IPS-18a (cell line): ENCODE measurements around the gene ADGRB3.
"Not testable (repeated sequence)": the region's sequence is repeated elsewhere in the genome, so short reads cannot be mapped to it uniquely, and the experiment has no call there.

Experiments used
- H3K27ac ChIP-seq: one replicate; pipeline ENCODE4 v1.5.1; 2013; ENCODE audit warnings: low read length
- H3K27me3 ChIP-seq: one replicate; pipeline ENCODE4 v1.6.1; 2013; ENCODE audit warnings: mild to moderate bottlenecking, low read length; ENCODE audit not compliant: control insufficient read depth, insufficient read depth
- H3K36me3 ChIP-seq: one replicate; pipeline ENCODE4 v1.6.1; 2013; ENCODE audit warnings: low read depth, low read length; ENCODE audit not compliant: control insufficient read depth
- H3K4me1 ChIP-seq: one replicate; pipeline ENCODE4 v1.6.1; 2013; ENCODE audit warnings: low read depth, low read length; ENCODE audit not compliant: control insufficient read depth
- H3K4me3 ChIP-seq: one replicate; pipeline ENCODE4 v1.5.1; 2013; ENCODE audit warnings: low read length
- H3K9ac ChIP-seq: one replicate; pipeline ENCODE4 v1.6.1; 2013; ENCODE audit warnings: mild to moderate bottlenecking, low read length, moderate library complexity
- H3K9me3 ChIP-seq: one replicate; pipeline ENCODE4 v1.6.1; 2013; ENCODE audit warnings: low read depth, low read length; ENCODE audit not compliant: control insufficient read depth

ADGRB3 gene

DNA sequence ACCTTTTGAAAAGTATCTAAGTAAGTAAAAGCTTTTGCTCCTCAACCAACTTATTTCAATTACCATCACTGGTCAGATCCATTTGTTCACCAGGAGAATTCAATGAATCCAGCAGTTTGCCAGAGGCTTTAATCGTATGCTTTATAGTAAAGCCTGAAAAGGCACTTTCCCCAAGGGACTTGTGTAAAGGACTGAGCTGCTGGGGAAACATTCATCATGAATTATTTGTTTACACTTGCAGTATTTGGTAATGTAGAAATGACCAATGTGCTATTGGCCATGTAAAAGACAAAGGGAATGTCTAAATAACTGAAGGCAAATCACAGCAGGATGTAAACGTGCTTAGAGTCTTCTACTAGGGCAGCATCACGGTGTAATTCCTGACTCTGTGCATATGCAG is 471.4 kb downstream of the ADGRB3 start:
- no peak overlapping the region for H3K4me3 ChIP-seq
- no peaks in the 10 kb centered on the region for H3K9me3 ChIP-seq
- no peak overlapping the region for H3K27ac ChIP-seq
- no peaks in the 10 kb centered on the region for H3K27me3 ChIP-seq
- no peaks in the 10 kb centered on the region for H3K36me3 ChIP-seq
- no peaks in the 10 kb centered on the region for H3K4me1 ChIP-seq
- no peak overlapping the region for H3K9ac ChIP-seq

DNA sequence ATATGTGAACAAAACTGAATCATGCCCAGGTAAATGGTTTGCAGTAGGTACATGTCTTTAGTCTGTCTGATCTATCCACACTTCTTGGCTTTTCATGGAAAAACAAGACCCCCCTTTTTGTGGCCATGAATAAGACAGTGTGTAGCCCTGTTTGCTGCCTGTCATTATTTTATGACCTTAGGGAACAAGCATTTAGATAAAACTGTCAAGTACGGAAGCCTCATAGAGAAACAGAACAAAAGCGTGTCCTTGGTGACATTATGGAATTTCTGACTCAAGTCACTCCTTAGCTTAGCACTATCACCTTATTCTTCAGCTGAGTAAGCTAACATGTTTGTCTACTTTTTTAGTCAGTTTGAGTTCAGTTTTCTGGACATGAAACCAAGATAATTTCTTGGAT is 476.2 kb downstream of the ADGRB3 start:
- H3K36me3 ChIP-seq: no peaks in the 10 kb centered on the region

DNA sequence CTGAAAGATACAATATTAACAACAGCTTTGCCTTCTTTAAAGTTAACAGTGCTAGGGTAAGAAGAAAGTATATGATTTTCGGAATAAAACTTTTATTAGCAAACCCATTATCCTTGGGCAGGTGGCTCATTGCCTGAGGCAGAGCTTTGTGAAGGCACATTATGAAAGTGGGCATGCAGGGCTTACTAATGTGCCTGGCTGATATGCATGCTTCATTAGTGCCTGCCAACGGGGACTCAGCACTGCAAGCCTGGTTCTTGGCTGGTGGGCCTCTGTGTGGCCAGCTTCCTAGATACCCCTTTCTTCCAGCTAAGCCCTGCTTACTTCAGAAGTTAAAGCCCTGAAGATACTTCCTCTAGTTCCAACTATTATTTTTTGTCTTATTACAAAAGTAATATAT is 481.6 kb downstream of the ADGRB3 start:
- Histone ChIP-seq H3K4me1 (no peaks in the 10 kb centered on the region), H3K27me3 (no peaks in the 10 kb centered on the region), H3K27ac (no peak overlapping the region), H3K4me3 (no peak overlapping the region), H3K36me3 (no peaks in the 10 kb centered on the region), H3K9me3 (no peaks in the 10 kb centered on the region), H3K9ac (no peak overlapping the region)

More for the DNA sequence above, 476.2 kb downstream of the ADGRB3 start:
- H3K27ac ChIP-seq: no peak overlapping the region
- no peak overlapping the region for H3K9ac ChIP-seq
- no peaks in the 10 kb centered on the region for H3K9me3 ChIP-seq
- no peak overlapping the region for H3K4me3 ChIP-seq
- H3K27me3 ChIP-seq: no peaks in the 10 kb centered on the region
- no peaks in the 10 kb centered on the region for H3K4me1 ChIP-seq

DNA sequence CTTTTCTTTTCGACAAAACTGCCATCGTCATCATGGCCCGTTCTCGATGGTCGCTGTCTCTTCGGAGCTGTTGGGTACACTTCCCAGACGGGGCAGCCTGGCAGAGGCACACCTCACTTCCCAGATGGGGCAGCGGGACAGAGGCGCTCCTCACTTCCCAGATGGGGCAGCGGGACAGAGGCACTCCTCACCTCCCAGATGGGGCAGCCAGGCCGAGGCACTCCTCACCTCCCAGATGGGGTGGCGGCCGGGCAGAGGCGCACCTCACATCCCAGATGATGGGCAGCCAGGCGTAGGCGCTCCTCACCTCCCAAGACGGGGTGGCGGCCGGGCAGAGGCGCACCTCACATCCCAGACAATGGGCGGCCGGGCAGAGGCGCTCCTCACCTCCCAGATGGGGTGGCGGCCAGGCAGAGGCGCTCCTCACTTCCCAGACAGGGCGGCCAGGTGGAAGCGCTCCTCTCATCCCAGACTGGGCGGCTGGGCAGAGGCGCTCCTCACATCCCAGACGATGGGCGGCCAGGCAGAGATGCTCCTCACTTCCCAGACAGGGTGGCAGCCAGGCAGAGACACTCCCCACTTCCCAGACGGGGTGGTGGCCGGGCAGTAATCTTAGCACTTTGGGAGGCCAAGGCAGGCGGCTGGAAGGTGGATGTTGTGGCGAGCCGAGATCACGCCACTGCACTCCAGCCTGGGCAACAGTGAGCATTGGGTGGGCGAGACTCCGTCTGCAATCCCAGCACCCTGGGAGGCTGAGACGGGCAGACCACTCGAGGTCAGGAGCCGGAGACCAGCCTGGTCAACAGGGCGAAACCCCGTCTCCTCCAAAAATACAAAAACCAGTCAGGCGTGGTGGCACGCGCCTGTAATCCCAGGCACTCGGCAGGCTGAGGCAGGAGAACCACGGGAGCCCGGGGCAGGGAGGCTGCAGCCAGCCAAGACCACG is 486.7 kb downstream of the ADGRB3 start:
- not testable (repeated sequence) for H3K9ac ChIP-seq, H3K36me3 ChIP-seq, H3K4me1 ChIP-seq, H3K4me3 ChIP-seq, H3K27me3 ChIP-seq, H3K9me3 ChIP-seq, H3K27ac ChIP-seq

DNA sequence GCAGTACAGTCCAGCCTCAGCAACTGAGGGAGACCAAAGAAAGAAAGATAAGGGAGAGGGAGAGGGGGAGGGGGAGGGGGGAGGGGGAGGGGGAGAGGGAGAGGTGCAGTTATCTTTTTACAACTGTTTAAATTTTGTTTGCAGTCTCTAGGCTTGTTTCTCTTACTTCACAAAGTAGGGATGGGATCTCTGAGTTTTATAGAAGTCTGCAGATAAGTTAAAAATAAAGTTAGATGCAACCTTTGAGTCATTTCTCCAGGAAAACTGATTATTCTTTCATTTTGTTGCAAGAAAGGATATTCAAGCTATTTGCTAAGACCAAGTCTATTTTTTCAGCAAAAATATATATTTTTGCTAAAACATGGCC is 487.3 kb downstream of the ADGRB3 start:
- H3K27ac ChIP-seq: no peak overlapping the region
- no peaks in the 10 kb centered on the region for H3K36me3 ChIP-seq
- H3K27me3 ChIP-seq: no peaks in the 10 kb centered on the region
- no peak overlapping the region for H3K9ac ChIP-seq
- H3K4me1 ChIP-seq: no peaks in the 10 kb centered on the region
- no peaks in the 10 kb centered on the region for H3K9me3 ChIP-seq
- no peak overlapping the region for H3K4me3 ChIP-seq

DNA sequence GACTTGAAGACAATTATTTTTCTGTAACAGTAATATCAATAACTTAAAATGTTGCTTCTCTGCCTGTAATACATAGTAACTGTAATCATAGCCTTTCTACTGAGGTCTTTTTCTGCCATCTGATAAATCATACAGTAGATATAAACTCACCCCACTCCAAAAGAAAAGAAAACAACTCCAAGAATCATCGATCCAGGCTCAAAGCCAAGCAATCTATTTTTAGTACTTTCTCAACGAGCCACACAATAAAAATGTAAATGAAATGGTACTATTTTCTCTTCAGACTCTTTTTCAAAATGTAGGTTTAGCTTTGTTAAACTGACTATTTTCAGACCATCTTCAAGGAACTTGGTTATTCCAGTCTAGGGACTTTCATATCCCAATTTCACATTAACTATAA is 493.3 kb downstream of the ADGRB3 start:
- no peaks in the 10 kb centered on the region for H3K9me3 ChIP-seq
- H3K4me3 ChIP-seq: no peak overlapping the region

DNA sequence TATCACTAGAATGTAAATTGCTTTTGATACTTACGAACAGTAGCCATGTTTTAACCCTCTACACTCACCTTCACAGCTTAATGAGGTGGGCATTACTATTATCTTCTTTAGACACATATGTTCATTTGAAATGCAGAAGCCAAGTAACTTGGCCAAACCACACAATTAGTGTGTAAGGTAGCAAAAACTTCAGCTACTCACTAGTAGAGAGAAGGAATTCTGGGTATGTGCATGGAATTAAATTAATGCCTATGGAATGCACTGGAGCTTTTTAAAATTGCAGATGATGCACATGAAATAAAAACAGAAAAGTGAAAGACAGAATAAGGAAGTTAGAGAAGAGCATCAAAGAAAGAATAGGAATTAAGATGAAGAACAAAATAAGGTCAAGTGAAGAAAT is 494.0 kb downstream of the ADGRB3 start:
- Histone ChIP-seq H3K9ac (no peak overlapping the region), H3K36me3 (no peaks in the 10 kb centered on the region), H3K4me1 (peaks cover 3% of the 10 kb centered on the region), H3K27ac (no peak overlapping the region), H3K27me3 (no peaks in the 10 kb centered on the region), H3K4me3 (no peak overlapping the region), H3K9me3 (no peaks in the 10 kb centered on the region)

More for the DNA sequence above, 493.3 kb downstream of the ADGRB3 start:
- no peak overlapping the region for H3K9ac ChIP-seq
- no peaks in the 10 kb centered on the region for H3K27me3 ChIP-seq
- no peak overlapping the region for H3K27ac ChIP-seq
- H3K36me3 ChIP-seq: no peaks in the 10 kb centered on the region
- H3K4me1 ChIP-seq: peaks cover 3% of the 10 kb centered on the region

DNA sequence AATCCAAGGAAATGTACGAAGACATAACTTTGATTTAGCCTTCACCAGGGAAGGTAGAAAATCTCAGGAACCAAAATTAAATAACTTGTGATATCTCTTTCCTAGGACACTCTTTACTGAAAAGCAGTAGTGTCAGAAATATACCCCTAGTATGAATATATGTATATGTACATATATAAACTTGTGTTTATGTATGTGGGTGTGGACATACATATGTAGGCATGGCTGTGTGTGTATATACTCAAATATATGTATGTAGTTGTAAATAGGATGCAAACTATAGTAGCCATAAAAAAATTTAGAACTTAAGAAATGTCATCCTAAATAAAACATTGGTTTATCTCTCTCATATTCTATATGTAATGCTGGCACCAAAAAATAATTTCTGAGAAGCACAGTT is 500.8 kb downstream of the ADGRB3 start:
- no peaks in the 10 kb centered on the region for H3K36me3 ChIP-seq
- H3K4me1 ChIP-seq: peaks cover 3% of the 10 kb centered on the region
- H3K9me3 ChIP-seq: no peaks in the 10 kb centered on the region
- H3K9ac ChIP-seq: no peak overlapping the region
- H3K4me3 ChIP-seq: no peak overlapping the region
- H3K27ac ChIP-seq: no peak overlapping the region
- no peaks in the 10 kb centered on the region for H3K27me3 ChIP-seq

DNA sequence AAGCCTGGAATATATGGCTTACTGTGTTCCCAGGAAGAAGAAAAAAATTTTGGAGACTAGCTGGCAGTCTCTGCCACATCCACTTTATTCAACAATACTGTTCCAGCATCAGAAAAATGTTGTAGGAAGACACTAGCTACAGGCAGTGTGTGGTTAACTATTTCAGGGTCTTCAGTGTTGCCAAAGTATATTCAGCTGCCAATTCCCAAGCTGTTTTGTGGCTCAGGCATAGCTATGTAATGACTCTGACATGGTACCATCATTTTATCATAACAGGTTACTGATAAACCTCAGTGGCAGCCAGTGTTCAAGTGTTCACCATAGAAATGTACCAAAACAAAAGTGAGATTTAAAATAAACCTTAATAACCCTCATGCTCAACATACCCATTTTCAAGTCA is 503.1 kb downstream of the ADGRB3 start:
- H3K36me3 ChIP-seq: no peaks in the 10 kb centered on the region
- H3K4me1 ChIP-seq: peaks cover 3% of the 10 kb centered on the region
- no peak overlapping the region for H3K27ac ChIP-seq
- no peaks in the 10 kb centered on the region for H3K27me3 ChIP-seq
- no peak overlapping the region for H3K4me3 ChIP-seq
- H3K9ac ChIP-seq: no peak overlapping the region
- H3K9me3 ChIP-seq: no peaks in the 10 kb centered on the region

DNA sequence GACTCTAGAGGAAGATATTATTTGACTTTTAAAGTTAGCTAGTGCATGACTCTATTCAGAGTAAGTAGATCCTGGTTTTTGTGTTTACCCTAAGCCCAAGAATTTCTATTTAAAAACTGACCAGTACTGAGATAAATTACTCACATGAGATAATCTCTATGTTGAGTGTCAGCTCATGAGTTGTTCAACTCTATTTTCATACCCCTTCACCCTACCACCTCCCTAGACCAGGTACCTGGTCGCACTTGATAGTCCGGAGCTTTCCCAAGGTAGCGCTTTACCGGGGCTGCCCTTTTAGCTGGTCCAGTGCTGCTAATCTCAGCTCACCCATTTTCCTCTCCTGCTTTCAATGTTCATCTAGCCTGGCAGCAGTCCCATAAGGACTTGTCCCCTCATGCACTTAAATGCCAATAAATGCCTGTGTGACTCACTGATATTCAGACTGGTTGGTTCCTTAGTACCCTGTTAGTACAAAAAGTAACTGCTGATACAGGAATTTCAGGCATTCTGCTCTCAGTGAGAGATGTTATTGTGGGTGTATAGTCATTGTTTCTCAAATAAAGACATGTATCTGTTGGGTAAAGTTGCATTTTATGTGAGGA is 503.9 kb downstream of the ADGRB3 start:
- Histone ChIP-seq H3K36me3 (no peaks in the 10 kb centered on the region), H3K27me3 (no peaks in the 10 kb centered on the region), H3K4me1 (peaks cover 3% of the 10 kb centered on the region), H3K9ac (no peak overlapping the region), H3K27ac (no peak overlapping the region), H3K4me3 (no peak overlapping the region), H3K9me3 (no peaks in the 10 kb centered on the region)

DNA sequence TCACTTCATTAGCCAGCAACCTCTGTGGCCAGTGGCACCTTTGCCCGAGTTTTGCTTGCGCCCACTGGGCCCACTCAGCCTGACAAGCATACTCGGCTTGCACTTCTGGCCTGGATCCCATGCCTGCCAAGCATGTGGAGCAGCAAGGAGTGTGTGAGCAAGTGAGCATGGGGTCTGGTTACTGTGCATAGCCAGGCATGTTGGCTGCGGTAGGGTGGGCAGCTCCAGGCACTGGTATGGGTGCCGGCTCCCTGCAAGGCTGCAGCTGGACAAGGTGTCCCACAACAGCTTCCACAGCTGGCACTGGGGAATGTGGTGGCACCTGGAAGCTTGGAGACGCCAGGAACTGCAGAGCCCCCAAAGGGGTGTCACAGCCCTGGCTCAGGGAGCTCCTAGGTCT is 510.0 kb downstream of the ADGRB3 start:
- Histone ChIP-seq H3K27ac (no peak overlapping the region), H3K9me3 (peaks cover 6% of the 10 kb centered on the region), H3K36me3 (no peaks in the 10 kb centered on the region), H3K9ac (no peak overlapping the region), H3K27me3 (no peaks in the 10 kb centered on the region), H3K4me3 (no peak overlapping the region), H3K4me1 (no peaks in the 10 kb centered on the region)

DNA sequence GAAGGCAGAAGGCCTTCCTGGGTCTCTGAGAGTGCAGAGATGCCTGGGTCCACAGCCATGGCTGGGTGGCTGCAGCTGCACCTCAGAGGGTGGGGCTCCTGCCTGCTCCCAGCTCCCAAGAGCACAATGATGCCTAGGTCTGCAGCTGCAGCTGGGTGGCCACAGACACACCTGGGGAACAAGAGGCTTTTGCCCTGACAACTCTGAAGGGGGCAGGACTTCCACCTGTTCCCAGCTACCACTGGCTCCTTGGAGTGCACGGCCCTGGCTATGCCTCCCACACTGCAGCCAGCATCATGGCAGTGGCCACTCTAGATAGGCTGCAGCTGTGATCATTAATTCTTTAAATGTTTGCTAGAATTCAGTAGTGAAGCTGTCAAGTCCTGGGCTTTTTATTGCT is 511.3 kb downstream of the ADGRB3 start:
- no peak overlapping the region for H3K9ac ChIP-seq
- no peaks in the 10 kb centered on the region for H3K4me1 ChIP-seq
- H3K9me3 ChIP-seq: peaks cover 6% of the 10 kb centered on the region
- H3K4me3 ChIP-seq: no peak overlapping the region
- no peaks in the 10 kb centered on the region for H3K36me3 ChIP-seq
- no peak overlapping the region for H3K27ac ChIP-seq
- no peaks in the 10 kb centered on the region for H3K27me3 ChIP-seq
